Stimulated activated CD4-positive, alpha-beta T cell treated with anti-CD3 and anti-CD28 coated beads, Interleukin-12 subunit alpha, Interleukin-12 subunit beta, amount 100 ng/mL, for 24 hours (primary cell): ENCODE data around the gene VASH2.
"Not testable (repeated sequence)": the region's sequence is repeated elsewhere in the genome, so short reads cannot be mapped to it uniquely, and the experiment has no call there.

Experiments
- DNase-seq, 2 experiments: peaks; one replicate each; pipeline ENCODE4 v3.0.0-alpha.2; 2020; ENCODE audit warnings: low read depth in 2 of 2

The VASH2 gene

GRCh38 chr1:212950243-212951125 is at the start of gene VASH2:
Gene VASH2 (plus strand): TSS chr1:212950541. CDS start chr1:212951543, 1,002 bp downstream.
- DNase-seq = peak; percentile 40 to 61

- DNase-seq = no peak
These were observed 49.1 kb upstream of the VASH2 start for GRCh38 chr1:212901290-212901689.

- no peak for DNase-seq
These were observed 48.3 kb upstream of the VASH2 start for GRCh38 chr1:212902054-212902453.

- DNase-seq = no peak
These were observed 46.7 kb upstream of the VASH2 start for GRCh38 chr1:212903664-212904063.

GRCh38 chr1:212908071-212908470 is 42.3 kb upstream of the VASH2 start:
- not testable (repeated sequence) for DNase-seq

- no peak for DNase-seq
These were observed 41.4 kb upstream of the VASH2 start for GRCh38 chr1:212908971-212909370.

GRCh38 chr1:212909652-212910063 is 40.7 kb upstream of the VASH2 start:
- no peak for DNase-seq

GRCh38 chr1:212910213-212910612 is 40.1 kb upstream of the VASH2 start:
- not testable (repeated sequence) for DNase-seq

- not testable (repeated sequence) for DNase-seq
These were observed 36.7 kb upstream of the VASH2 start for GRCh38 chr1:212913638-212914037.

- not testable (repeated sequence) for DNase-seq
These were observed 36.2 kb upstream of the VASH2 start for GRCh38 chr1:212914110-212914509.

GRCh38 chr1:212914789-212915188 is 35.6 kb upstream of the VASH2 start:
- no peak for DNase-seq

GRCh38 chr1:212915245-212916091 is 34.9 kb upstream of the VASH2 start:
- DNase-seq = no peak

- no peak for DNase-seq
These were observed 33.7 kb upstream of the VASH2 start for GRCh38 chr1:212916481-212917133.

- DNase-seq = no peak
These were observed 33.2 kb upstream of the VASH2 start for GRCh38 chr1:212917134-212917485.

GRCh38 chr1:212917858-212918257 is 32.5 kb upstream of the VASH2 start:
- DNase-seq = no peak

GRCh38 chr1:212918824-212919223 is 31.5 kb upstream of the VASH2 start:
- no peak for DNase-seq

GRCh38 chr1:212920246-212920645 is 30.1 kb upstream of the VASH2 start:
- no peak for DNase-seq

GRCh38 chr1:212920896-212921295 is 29.4 kb upstream of the VASH2 start:
- no peak for DNase-seq

- no peak for DNase-seq
These were observed 28.3 kb upstream of the VASH2 start for GRCh38 chr1:212922016-212922415.

GRCh38 chr1:212926372-212926771 is 24.0 kb upstream of the VASH2 start:
- DNase-seq = no peak

GRCh38 chr1:212928323-212929291 is 21.7 kb upstream of the VASH2 start:
- DNase-seq = no peak
